ENCODE results near the gene CDC20B.
A peak's percentile ranks its signal among the peaks of the same experiment; 100 is the strongest.

Gene CDC20B

GRCh38 chr5:55180016-55180415 lies 7.0 kb upstream of the CDC20B start:
- Histone ChIP-seq H3K4me1 (ENCODE audit: control insufficient read depth, insufficient read depth, low read length) (no peaks in the 10 kb centered on the region), H3K9ac (ENCODE audit: low read depth, low read length) (no peak overlapping the region), H3K9me3 (ENCODE audit: control insufficient read depth, insufficient read depth, low read length) (no peaks in the 10 kb centered on the region), H3K27me3 (ENCODE audit: control insufficient read depth, insufficient read depth, low read length) (peaks cover 98% of the 10 kb centered on the region), H3K4me3 (ENCODE audit: low read depth, low read length) (no peak overlapping the region), H3K36me3 (ENCODE audit: control insufficient read depth, insufficient read depth, low read length) (no peaks in the 10 kb centered on the region)

DNA sequence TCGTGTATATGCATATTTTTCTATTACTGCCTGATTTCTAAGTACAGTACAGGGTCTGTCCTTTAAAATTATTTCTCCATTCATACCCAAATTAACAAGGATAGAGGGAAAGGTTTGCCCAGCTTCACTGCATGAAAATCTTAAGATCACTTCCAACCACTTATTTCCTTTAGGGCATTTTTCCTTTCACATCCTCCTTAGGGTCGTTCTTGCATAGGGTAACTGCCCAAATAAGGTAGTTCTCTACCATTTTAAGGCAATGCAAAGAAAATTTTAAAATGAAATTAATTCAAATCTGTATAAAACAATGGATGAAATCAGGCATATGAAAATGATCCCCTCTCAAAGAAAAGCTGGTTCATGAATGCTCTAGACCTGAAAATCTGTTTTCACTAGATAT lies 4.1 kb upstream of the CDC20B start:
- no peak overlapping the region for H3K9ac ChIP-seq (ENCODE audit: low read depth, low read length)

GRCh38 chr5:55176176-55176818 lies 3.3 kb upstream of the CDC20B start:
- Histone ChIP-seq H3K9ac (ENCODE audit: low read depth, low read length) (no peak overlapping the region), H3K4me3 (ENCODE audit: low read depth, low read length) (peak overlapping the region; percentile 49), H3K27me3 (ENCODE audit: control insufficient read depth, insufficient read depth, low read length) (peaks cover 93% of the 10 kb centered on the region), H3K9me3 (ENCODE audit: control insufficient read depth, insufficient read depth, low read length) (no peaks in the 10 kb centered on the region), H3K4me1 (ENCODE audit: control insufficient read depth, insufficient read depth, low read length) (no peaks in the 10 kb centered on the region), H3K36me3 (ENCODE audit: control insufficient read depth, insufficient read depth, low read length) (no peaks in the 10 kb centered on the region)

More for the DNA sequence above, 4.1 kb upstream of the CDC20B start:
- Histone ChIP-seq H3K4me1 (ENCODE audit: control insufficient read depth, insufficient read depth, low read length) (no peaks in the 10 kb centered on the region), H3K9me3 (ENCODE audit: control insufficient read depth, insufficient read depth, low read length) (no peaks in the 10 kb centered on the region), H3K4me3 (ENCODE audit: low read depth, low read length) (peak overlapping the region; percentile 49), H3K36me3 (ENCODE audit: control insufficient read depth, insufficient read depth, low read length) (no peaks in the 10 kb centered on the region), H3K27me3 (ENCODE audit: control insufficient read depth, insufficient read depth, low read length) (peaks cover 94% of the 10 kb centered on the region)

- H3K9me3 ChIP-seq (ENCODE audit: control insufficient read depth, insufficient read depth, low read length), result no peaks in the 10 kb centered on the region
- H3K27me3 ChIP-seq (ENCODE audit: control insufficient read depth, insufficient read depth, low read length), result peaks cover 92% of the 10 kb centered on the region
- no peak overlapping the region for H3K9ac ChIP-seq (ENCODE audit: low read depth, low read length)
Observed at GRCh38 chr5:55175781-55176175, 2.8 kb upstream of the CDC20B start.

GRCh38 chr5:55173687-55174230 lies 782 bp upstream of the CDC20B start:
- Histone ChIP-seq H3K9ac (ENCODE audit: low read depth, low read length) (no peak overlapping the region), H3K36me3 (ENCODE audit: control insufficient read depth, insufficient read depth, low read length) (no peaks in the 10 kb centered on the region), H3K4me1 (ENCODE audit: control insufficient read depth, insufficient read depth, low read length) (no peaks in the 10 kb centered on the region), H3K9me3 (ENCODE audit: control insufficient read depth, insufficient read depth, low read length) (no peaks in the 10 kb centered on the region), H3K27me3 (ENCODE audit: control insufficient read depth, insufficient read depth, low read length) (peaks cover 82% of the 10 kb centered on the region), H3K4me3 (ENCODE audit: low read depth, low read length) (peak overlapping the region; percentile 49)

More at GRCh38 chr5:55175781-55176175, 2.8 kb upstream of the CDC20B start:
- Histone ChIP-seq H3K4me3 (ENCODE audit: low read depth, low read length) (peak overlapping the region; percentile 49), H3K4me1 (ENCODE audit: control insufficient read depth, insufficient read depth, low read length) (no peaks in the 10 kb centered on the region), H3K36me3 (ENCODE audit: control insufficient read depth, insufficient read depth, low read length) (no peaks in the 10 kb centered on the region)

GRCh38 chr5:55172051-55172899 lies 702 bp downstream of the CDC20B start:
- peak overlapping the region; percentile 33 for H3K4me3 ChIP-seq (ENCODE audit: low read depth, low read length)
- H3K4me1 ChIP-seq (ENCODE audit: control insufficient read depth, insufficient read depth, low read length), result no peaks in the 10 kb centered on the region
- no peaks in the 10 kb centered on the region for H3K36me3 ChIP-seq (ENCODE audit: control insufficient read depth, insufficient read depth, low read length)
- peaks cover 68% of the 10 kb centered on the region for H3K27me3 ChIP-seq (ENCODE audit: control insufficient read depth, insufficient read depth, low read length)
- H3K9me3 ChIP-seq (ENCODE audit: control insufficient read depth, insufficient read depth, low read length), result no peaks in the 10 kb centered on the region
- no peak overlapping the region for H3K9ac ChIP-seq (ENCODE audit: low read depth, low read length)

DNA sequence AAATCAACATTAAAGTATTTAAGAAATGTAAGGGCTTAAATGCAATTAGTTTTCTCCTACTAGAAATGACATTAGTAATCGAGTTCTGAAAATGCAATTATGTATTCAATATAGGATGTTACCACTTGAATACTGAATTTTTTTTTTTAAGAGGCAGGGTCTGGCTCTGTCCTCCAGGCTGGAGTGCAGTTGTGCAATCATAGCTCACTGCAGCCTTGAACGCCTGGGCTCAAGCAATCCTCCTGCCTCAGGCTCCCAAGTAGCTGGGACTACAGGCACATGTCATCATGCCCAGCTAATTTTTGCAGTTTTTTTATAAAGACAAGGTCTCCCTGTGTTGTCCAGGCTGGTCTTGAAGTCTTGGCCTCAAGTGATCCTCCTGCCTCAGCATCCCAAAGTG lies 1.5 kb downstream of the CDC20B start:
- Histone ChIP-seq H3K36me3 (ENCODE audit: control insufficient read depth, insufficient read depth, low read length) (no peaks in the 10 kb centered on the region), H3K9ac (ENCODE audit: low read depth, low read length) (no peak overlapping the region), H3K27me3 (ENCODE audit: control insufficient read depth, insufficient read depth, low read length) (peaks cover 60% of the 10 kb centered on the region), H3K4me3 (ENCODE audit: low read depth, low read length) (no peak overlapping the region), H3K9me3 (ENCODE audit: control insufficient read depth, insufficient read depth, low read length) (no peaks in the 10 kb centered on the region), H3K4me1 (ENCODE audit: control insufficient read depth, insufficient read depth, low read length) (no peaks in the 10 kb centered on the region)

DNA sequence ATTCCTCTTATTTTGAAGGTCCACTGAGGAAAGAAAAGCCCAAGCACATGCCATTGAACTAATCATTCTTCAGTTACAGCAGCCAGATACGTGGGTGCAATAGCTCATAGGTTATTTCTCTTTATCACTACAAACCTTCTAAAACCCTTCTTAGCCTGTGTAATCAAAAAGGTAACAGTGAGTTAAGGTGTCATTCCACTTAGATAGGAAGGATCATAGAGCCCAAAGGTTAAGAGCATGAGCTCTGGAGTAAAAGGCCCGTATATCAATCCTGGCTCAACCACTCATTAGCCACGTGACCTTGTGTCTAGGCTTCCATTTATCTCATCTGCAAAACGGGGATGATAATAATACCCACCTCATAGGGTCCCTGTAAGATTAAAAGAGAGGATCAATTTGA lies 10.3 kb downstream of the CDC20B start:
- Histone ChIP-seq H3K4me3 (ENCODE audit: low read depth, low read length) (no peak overlapping the region), H3K36me3 (ENCODE audit: control insufficient read depth, insufficient read depth, low read length) (no peaks in the 10 kb centered on the region), H3K27me3 (ENCODE audit: control insufficient read depth, insufficient read depth, low read length) (no peaks in the 10 kb centered on the region), H3K4me1 (ENCODE audit: control insufficient read depth, insufficient read depth, low read length) (peaks cover 3% of the 10 kb centered on the region), H3K9me3 (ENCODE audit: control insufficient read depth, insufficient read depth, low read length) (no peaks in the 10 kb centered on the region), H3K9ac (ENCODE audit: low read depth, low read length) (no peak overlapping the region)

- Histone ChIP-seq H3K27me3 (ENCODE audit: control insufficient read depth, insufficient read depth, low read length) (no peaks in the 10 kb centered on the region), H3K9ac (ENCODE audit: low read depth, low read length) (peak overlapping the region; percentile 73), H3K36me3 (ENCODE audit: control insufficient read depth, insufficient read depth, low read length) (no peaks in the 10 kb centered on the region), H3K4me3 (ENCODE audit: low read depth, low read length) (peak overlapping the region; percentile 83), H3K4me1 (ENCODE audit: control insufficient read depth, insufficient read depth, low read length) (peaks cover 3% of the 10 kb centered on the region), H3K9me3 (ENCODE audit: control insufficient read depth, insufficient read depth, low read length) (no peaks in the 10 kb centered on the region)
Observed at GRCh38 chr5:55160493-55161209, 12.3 kb downstream of the CDC20B start.

- Histone ChIP-seq H3K36me3 (ENCODE audit: control insufficient read depth, insufficient read depth, low read length) (no peaks in the 10 kb centered on the region), H3K4me1 (ENCODE audit: control insufficient read depth, insufficient read depth, low read length) (peaks cover 3% of the 10 kb centered on the region), H3K4me3 (ENCODE audit: low read depth, low read length) (peak within 1 kb of the TSS; percentile 83), H3K9me3 (ENCODE audit: control insufficient read depth, insufficient read depth, low read length) (no peaks in the 10 kb centered on the region), H3K27me3 (ENCODE audit: control insufficient read depth, insufficient read depth, low read length) (no peaks in the 10 kb centered on the region), H3K9ac (ENCODE audit: low read depth, low read length) (peak within 1 kb of the TSS; percentile 73)
Observed at GRCh38 chr5:55159763-55160492, 13.0 kb downstream of the CDC20B start, which contains the start of gene GPX8. TSS of gene GPX8 (plus strand) at chr5:55160171. CDS start at chr5:55160193, 22 bp downstream.

- H3K27me3 ChIP-seq (ENCODE audit: control insufficient read depth, insufficient read depth, low read length), result no peaks in the 10 kb centered on the region
- no peaks in the 10 kb centered on the region for H3K36me3 ChIP-seq (ENCODE audit: control insufficient read depth, insufficient read depth, low read length)
- no peaks in the 10 kb centered on the region for H3K9me3 ChIP-seq (ENCODE audit: control insufficient read depth, insufficient read depth, low read length)
- H3K4me3 ChIP-seq (ENCODE audit: low read depth, low read length), result no peak overlapping the region
- no peak overlapping the region for H3K9ac ChIP-seq (ENCODE audit: low read depth, low read length)
- H3K4me1 ChIP-seq (ENCODE audit: control insufficient read depth, insufficient read depth, low read length), result no peaks in the 10 kb centered on the region
Observed at GRCh38 chr5:55154873-55155272, 18.1 kb downstream of the CDC20B start.

All from iPS-15b (cell line).